ENCODE data around the gene HM13.

GRCh38 chr20:31605902-31606803 lies 91.9 kb downstream of the HM13 start:
- TF ChIP-seq, protein P1, sequence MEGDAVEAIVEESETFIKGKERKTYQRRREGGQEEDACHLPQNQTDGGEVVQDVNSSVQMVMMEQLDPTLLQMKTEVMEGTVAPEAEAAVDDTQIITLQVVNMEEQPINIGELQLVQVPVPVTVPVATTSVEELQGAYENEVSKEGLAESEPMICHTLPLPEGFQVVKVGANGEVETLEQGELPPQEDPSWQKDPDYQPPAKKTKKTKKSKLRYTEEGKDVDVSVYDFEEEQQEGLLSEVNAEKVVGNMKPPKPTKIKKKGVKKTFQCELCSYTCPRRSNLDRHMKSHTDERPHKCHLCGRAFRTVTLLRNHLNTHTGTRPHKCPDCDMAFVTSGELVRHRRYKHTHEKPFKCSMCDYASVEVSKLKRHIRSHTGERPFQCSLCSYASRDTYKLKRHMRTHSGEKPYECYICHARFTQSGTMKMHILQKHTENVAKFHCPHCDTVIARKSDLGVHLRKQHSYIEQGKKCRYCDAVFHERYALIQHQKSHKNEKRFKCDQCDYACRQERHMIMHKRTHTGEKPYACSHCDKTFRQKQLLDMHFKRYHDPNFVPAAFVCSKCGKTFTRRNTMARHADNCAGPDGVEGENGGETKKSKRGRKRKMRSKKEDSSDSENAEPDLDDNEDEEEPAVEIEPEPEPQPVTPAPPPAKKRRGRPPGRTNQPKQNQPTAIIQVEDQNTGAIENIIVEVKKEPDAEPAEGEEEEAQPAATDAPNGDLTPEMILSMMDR (conservative IDR thresholded peaks at IDR 0.05), result no peak
- no peak for TF ChIP-seq ZFX (IDR thresholded peaks at IDR 0.05)
